GM19372 (cell line): ENCODE results near the gene PMAIP1.

ENCODE experiments used
- ATAC-seq: cut with Tn5 transposase; IDR thresholded peaks from one replicate; pipeline ENCODE4 v1.9.1; 2021; ENCODE audit warnings: mild to moderate bottlenecking, low read depth, moderate library complexity; ENCODE audit not compliant: unreplicated experiment

PMAIP1 gene

DNA sequence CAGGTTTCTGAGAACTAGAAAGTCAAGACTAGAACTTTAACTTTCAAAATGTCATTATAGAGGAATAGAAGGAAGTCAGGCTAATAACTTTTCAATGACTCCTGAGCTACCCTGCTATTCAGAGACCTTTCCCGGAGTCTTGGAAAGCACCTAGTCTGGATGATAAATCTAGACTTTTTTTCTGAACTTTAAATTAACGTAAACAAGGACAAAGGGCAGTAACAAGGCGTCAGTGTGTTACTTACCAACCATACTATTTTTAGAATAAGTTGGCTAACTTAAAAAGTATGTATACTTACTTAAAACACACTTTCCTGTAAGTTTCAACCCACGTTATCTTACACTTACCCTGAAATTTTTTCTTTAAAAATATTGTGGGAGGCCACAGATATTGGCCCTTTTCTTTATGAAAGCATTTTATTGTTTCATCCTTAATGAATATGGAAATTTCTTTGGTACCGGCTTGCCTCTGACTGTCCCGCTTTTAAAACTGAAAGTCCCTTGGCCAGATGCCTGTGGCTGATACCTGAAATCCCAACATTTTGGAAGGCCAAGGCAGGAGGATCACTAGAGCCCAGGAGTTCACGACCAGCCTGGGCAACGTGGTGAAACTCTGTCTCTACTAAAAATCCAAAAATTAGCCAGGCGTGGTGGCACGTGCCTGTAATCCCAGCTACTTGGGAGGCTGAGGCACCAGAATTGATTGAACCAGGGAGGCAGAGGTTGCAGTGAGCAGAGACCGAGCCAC is 9.7 kb downstream of the PMAIP1 start:
- ATAC-seq: no peak

DNA sequence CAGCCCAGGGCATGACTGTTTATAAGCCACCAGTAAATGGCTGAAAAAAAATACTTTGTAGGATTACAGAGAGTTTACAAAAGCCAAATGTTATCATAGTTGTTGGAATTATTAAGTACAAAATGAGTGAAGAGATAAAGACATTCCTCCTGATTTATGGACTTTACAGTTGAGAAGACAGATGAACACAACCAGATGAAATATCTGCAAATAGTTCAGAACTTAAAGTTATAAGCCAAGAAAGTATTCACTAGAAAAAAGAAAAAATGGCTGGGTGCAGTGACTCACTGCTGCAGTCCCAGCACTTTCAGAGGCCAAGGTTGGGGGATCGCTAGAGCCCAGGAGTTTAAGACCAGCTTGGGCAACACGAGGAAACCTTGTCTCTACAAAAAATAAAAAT is 11.2 kb downstream of the PMAIP1 start:
- no peak for ATAC-seq

DNA sequence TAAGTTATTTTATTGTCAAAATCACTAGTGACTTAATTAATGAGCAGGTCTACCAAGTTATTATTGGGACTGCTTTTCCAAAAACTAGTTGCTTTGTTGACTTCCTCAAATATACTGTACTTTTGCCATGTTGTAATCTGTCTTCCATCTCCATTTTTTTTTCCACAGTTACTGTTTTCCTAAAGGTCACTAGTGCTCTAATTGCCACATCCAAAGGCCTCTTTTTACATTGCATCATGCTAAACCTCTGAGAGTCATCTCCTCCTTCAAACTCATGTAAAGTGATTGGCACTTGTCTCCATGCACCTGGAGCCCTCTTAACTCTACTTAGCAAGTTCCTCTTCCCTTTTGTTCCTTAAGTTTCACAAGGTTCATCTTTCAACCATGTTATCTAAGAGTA is 11.8 kb downstream of the PMAIP1 start:
- ATAC-seq: no peak

DNA sequence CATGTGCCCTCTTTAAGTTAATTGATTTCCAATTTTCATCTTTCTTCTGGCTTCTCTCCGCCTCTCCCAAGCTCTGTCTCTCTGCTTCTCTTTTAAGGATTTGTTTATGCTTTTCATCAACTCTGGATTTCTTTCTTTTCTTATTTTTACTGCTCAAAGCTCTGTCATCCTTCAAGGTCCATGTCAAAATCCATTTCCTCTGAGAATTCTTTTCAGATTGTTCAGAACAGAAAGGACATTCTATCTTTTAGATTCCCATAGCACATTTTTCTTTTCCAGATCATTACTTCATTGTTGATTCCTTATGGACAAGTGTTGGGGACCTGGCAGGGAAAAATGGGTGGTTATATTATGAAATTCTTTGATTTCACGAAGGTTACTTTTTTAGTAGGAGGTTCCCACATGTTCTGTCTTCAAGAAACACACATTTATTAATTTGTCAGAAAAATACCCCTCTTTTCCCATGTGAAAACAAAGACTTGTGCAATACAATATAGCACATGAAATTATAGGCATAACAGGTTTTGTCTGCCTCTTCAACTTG is 12.3 kb downstream of the PMAIP1 start:
- ATAC-seq: no peak

DNA sequence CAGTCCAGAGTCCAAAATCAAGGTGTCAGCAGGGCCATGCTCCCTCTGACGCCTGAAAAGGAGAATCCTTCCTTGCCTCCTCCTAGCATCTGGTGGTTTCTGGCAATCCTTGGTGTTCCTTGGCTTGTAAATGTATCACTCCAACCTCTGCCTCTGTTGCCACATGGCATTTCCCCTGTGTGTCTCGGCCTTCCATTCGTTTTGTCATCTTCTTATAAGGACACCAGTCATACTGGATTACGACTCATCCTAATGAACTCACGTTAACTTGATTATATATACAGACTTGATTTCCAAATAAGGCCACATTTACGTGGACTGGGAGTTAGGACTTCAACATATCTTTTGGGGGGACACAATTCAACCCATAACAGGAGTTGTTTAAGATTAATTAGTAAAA is 15.8 kb downstream of the PMAIP1 start:
- no peak for ATAC-seq

DNA sequence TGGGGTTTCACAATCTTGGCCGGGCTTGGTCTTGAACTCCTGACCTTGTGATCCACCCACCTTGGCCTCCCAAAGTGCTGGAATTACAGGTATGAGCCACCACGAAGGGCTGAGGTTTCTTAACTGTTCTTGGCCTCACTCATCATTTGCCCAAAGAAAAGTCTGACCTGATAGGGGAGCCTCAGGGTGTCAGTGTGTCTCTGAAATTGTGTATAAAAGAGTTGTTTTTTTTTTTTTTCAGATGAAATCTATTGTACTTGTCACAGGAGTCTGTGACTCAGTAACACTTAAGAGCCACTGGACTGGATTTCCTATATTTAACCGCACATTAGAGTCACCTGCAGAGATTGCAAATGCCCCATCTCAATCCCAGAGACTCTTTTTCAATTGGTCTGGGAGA is 16.9 kb downstream of the PMAIP1 start:
- no peak for ATAC-seq

DNA sequence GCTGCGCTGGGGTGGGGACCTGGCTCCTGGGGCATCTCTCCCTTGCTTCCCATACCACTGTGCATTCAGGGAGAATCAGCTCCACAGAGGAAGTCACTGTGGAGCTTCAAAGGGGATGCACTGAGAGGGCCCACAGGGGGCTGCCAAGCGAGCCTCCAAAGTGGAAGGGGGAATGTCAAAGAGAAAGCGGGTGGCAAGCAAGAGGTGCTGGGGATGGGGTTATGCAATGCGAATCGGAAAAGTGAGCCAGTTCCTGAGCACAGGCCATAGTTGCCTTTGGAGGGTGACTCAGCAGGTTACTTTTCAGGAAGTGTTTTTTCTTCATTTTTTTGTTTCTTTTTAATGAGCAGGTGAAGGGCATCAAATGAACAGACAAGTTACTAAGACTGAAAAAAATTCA is 17.6 kb downstream of the PMAIP1 start:
- ATAC-seq: no peak

DNA sequence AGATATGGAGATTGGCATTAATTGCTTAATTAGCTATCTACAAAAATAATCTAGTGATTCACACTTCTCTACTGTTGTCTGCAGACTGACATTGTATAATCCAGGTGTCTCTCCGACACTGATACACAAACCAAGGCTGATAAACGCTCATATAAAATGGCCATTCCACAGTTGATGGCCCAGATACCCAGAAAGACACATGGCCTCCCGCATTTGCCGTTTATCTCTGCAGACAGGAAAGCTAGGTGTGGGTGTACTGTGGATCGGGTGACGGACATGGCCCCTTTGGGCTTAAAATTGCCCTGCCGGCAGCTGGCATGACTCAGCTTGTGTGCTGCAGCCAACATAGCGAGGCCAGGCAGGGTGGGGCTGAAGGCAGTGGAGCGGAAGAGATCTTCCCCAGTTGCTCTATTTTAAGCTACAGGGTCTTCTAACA is 18.5 kb downstream of the PMAIP1 start:
- ATAC-seq: peak; percentile 40

DNA sequence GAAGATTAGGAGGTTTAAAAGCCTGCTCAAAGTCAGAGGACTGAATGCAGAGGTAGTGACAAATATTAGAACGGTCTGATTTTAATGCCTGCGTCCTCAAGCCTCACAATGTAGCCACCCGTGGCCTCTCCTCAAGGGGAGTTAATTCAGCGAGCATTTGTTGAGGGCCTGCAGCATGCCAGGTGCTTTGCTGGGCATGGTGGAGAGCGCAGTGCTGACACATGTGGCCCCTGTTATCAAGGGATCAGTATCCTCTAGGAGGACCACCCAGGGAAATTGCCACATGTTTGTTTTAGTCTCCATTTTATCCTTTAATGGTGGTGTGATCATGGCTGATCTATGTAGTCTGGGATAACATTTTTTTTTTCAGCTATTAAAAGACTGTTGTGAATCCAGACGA is 19.2 kb downstream of the PMAIP1 start:
- ATAC-seq: no peak

DNA sequence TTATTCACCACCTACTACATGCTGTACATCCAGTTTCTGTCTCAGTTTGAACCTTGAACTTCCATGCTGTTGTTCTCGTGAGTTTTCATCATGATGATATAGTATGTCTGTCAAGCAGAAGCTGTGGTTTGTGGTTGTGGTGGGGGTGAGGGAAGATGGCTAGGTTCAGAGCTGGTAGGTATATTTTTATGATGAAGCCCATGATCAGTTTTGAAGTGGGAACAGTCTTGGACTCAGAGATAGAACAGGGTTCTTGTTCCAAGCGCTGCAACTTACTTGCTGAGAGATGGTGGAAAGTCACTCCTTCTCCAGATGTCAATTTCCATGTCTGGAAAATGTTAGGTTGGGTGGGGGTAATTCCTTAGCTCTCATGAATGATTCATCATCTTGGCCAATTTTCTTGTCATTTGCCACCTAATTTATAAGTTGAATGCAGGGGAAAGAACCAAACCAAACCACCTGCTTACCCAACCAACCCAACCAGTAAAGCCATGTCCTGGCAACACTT is 21.6 kb downstream of the PMAIP1 start:
- ATAC-seq: peak; percentile 35

DNA sequence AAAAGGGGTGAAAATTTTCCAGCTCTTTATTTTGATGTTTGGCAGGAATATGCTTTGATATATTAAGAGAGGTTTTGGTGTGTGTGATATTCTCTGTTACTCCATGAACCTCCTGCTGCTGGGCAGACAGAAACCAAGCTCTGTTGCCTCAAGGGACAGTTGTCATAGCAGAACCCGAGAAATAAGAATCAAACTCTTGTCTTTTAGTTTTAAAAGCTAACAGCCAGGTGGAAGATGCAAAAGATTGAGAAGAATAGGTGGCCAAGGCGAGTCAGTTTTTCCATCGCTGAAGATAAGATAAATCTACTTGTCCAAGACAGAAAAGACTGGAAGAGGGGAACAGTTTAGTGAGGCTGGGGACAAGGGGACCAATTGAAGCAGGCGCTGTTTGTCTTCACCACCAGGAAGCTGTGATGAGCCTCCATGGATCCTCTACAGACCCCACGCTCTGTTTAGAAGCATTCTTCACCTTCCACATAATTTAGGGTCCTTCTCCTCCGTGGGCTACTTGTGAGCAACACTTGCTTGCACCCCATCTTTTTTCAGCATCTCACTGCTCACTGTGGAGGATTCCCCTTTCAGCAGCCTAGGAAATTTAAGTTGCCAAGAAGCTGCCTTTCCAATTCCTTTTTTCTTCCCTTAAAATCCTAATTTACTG is 23.9 kb downstream of the PMAIP1 start:
- ATAC-seq: peak; percentile 34

DNA sequence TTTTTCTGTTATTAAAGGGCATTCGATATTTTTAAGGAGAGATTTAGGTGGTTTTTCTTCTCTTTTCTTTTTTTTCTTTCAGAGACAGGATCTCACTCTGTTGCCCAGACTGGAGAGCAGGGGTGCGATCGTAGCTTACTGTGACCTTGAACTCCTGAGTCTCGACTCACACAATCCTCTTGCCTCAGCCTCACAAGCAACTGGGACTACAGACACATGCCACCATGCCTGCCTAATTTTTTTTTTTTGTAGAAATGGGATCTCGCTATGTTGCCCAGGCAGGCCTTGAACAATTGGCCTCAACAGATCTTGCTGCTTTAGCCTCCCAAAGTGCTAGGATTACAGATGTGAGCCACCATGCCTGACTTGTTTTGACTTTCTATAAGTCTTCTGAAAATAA is 26.3 kb downstream of the PMAIP1 start:
- ATAC-seq: no peak

DNA sequence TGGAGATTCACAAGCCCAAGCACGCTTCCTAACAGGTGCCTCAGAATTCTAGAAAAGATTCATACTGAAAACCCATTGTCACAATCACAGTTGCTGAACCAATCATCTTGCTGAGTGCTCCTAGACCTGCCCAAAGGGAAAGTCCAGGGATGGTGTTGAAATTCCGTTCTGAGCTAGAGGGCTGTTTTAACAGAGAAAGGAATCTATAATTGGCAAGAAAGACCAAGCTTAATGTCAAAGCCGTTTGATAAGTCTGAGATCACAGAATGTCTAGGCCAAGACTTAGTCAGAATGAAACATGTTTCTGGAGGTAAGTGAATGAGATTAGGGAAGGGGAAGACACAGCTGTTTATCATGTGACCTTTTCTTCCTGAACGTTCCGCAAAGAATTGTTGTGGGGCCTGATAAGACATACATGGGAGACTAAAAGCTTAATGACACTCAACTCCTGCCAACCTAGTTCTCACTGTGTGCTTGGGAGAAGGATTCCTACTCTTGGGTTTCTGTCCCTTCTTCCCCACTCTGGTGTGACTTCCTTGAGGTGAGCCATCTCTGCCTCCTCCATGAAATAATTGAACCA is 27.5 kb downstream of the PMAIP1 start:
- peak; percentile 58 for ATAC-seq

DNA sequence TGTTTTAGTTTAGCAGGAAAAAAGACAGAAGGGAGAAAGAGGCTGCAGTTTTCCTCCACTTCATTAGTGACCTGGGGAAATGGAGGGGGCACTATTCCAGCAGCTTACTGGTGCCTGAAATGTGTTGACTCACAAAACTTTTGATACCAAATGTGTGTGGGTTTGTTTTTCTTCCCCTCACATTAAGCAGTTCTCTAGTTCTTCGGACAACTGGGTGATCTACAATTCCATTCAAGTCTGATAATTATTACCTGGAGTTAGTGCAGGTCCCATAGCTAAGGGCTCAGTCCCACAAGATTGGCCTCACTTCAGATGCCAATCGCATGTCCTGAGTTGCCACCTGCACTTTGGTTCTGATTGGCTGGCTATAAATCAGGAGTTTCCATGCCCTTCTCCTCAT is 28.4 kb downstream of the PMAIP1 start:
- ATAC-seq: no peak

DNA sequence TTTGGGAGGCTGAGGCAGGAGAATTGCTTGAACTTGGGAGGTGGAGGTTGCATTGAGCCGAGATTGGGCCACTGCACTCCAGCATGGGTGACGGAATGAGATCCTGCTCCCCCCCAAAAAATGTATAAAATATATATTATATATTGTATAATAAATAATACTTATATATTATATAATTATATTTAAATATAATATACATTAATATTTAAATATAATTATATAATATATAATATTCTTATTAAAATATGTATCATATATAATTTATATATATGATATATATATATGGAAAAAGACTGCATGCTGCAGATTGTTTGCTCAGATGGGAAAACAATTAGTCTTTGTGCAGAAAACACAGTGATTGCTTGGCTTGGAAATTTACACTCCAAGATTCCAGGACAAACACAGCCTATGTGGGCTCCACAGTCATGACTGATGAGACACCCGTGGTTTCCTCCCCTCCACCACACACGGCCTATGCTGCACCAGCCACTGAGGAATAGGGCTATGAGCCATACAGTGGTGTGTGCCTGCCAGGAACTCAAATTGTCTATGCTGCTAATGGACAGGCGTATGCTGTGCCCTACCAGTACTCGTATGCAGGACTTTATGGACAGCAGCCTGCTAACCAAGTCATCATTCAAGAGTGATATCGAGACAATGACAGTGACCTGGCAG is 30.0 kb downstream of the PMAIP1 start:
- no peak for ATAC-seq

DNA sequence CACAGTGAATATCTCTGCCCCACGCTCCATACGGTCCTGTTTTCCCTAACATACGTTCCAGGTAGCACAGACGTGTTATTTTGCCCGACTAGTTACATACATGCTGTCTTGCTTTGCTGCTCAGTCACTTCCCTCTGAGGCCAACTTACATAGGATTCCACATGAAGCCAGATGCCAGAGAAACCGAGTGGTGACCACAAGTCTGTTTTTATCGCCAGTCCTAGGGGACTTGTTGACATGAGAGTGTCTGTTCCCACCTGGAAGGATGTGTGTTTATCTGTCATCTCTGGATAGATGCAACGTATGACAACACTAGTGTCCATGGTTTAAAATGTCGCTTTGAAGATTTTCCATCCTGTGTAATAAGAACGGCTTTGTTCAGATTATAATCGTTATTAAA is 32.6 kb downstream of the PMAIP1 start:
- no peak for ATAC-seq

DNA sequence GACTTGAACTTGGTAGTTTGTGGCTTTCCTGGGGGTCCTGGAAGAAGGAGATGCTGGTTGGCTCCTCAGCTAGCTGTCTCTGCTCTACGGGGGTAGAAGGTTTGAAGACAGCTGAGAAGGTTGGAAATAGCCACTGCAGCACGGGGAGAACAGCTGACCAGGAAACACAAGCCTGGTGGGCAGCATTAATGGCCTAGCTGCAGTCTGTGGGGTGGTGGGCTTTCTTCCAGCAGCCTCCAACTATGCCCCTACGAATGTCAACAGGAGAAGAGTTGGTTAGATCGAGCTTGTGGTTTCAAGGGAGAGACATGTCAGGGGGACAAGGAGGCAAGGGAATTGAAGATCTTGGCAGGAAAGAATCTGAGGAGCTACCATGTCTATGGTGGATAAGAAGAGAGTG is 38.9 kb downstream of the PMAIP1 start:
- no peak for ATAC-seq

DNA sequence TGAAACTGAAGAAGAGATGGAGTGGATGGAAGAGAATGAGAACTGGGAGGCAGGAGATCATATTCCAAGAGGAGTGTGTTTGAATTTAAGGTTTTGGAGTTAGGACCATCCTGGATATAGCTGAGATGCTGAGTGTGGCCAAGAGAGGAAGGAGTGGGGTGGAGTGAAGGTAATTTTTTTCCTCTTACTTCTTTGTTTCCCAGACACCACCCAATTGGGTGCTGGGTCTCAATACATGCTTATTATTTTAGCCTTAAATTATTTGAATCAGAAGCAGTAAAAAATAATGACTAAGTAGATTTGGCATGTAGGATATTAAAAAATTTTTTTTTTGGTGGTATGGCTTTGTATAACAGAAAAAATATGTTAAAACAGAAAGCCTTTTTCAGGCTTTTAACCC is 39.3 kb downstream of the PMAIP1 start:
- ATAC-seq: no peak

DNA sequence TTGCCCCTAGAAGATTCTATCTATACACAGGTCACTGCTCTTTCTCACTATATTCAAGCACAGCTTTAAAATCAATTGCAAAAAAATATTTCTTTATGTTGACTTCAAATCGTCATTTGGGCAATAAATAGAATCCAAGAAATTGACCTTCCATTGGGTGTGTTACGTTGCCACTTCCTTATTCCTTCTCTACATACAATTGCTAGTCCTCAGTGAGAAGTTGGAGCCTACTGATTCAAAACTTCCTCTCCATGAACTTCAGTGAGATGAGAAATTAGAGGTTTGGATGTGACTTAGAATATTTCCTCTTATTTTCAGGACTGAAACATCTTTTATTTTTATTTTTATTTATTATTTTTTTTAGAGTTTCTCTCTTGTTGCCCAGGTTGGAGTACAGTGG is 40.3 kb downstream of the PMAIP1 start:
- no peak for ATAC-seq

DNA sequence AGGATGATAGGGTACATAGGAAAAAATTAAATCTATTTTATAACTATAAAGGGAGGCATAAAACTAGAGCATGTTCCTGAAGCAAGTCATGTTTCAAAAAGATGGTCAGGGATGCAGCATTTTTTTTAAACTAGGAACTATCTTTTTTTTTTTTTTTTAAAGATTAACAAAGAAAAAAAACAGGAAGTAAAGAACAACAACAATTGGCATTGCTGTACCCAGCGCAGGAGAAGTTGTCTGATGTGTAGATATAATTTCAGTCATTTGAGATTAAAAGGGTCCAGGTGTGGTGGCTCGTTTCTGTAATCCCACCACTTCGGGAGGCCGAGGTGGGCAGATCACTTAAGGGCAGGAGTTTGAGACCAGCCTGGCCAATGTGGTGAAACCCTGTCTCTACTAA is 41.5 kb downstream of the PMAIP1 start:
- ATAC-seq: no peak

DNA sequence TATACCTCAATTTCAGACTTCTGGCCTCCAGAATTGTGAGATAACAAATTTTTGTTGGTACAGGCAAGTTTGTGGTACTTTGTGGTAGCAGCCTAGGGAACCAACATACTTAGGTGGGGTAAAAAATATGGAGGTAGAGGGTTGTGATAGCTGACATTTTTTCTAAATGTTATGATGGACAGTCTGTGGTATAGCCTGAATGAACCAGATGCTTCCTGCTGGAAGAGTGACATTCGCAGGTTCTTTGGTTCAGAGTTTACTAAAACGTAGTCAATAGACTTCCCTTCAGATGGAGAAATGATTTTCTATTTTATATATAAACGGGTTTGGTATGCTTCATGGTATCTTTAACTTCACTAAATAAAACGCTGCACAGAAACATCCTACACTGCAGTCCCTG is 42.8 kb downstream of the PMAIP1 start:
- ATAC-seq: no peak
